Loucy (cell line): ENCODE data around the gene DCDC2.

Source experiments
- H2AFZ ChIP-seq: fragments of 200-600 bp; sonication (generic); 2 replicates; pipeline ENCODE4 v1.6.0; 2016; ENCODE audit warnings: antibody characterized with exemption, mild to moderate bottlenecking, low read length, moderate library complexity
- H3F3A ChIP-seq: fragments of 200-600 bp; 2 replicates; pipeline ENCODE4 v1.6.0; 2016; ENCODE audit warnings: antibody characterized with exemption, low read depth, mild to moderate bottlenecking
- H3K27me3 ChIP-seq: fragments of 200-600 bp; sonication (generic); 2 replicates; pipeline ENCODE4 v1.6.1; 2014; ENCODE audit warnings: low read length, mild to moderate bottlenecking; ENCODE audit not compliant: insufficient read depth, poor library complexity, severe bottlenecking
- H3K36me3 ChIP-seq: fragments of 200-600 bp; sonication (generic); 2 replicates; pipeline ENCODE4 v1.6.1; 2016; ENCODE audit warnings: low read length; ENCODE audit not compliant: insufficient read depth
- H3K4me1 ChIP-seq: fragments of 200-600 bp; sonication (generic); 2 replicates; pipeline ENCODE4 v1.5.1; 2014; ENCODE audit warnings: low read length, mild to moderate bottlenecking; ENCODE audit not compliant: insufficient read depth, poor library complexity, severe bottlenecking
- H3K4me2 ChIP-seq: fragments of 200-600 bp; sonication (generic); 2 replicates; pipeline ENCODE4 v1.6.0; 2014; ENCODE audit warnings: antibody characterized with exemption, low read length, low read depth, mild to moderate bottlenecking; ENCODE audit not compliant: poor library complexity, severe bottlenecking
- H3K4me3 ChIP-seq: fragments of 200-600 bp; sonication (generic); 2 replicates; pipeline ENCODE4 v1.5.1; 2014; ENCODE audit warnings: low read length, mild to moderate bottlenecking, mixed read lengths; ENCODE audit not compliant: poor library complexity, severe bottlenecking
- H3K79me2 ChIP-seq: fragments of 200-600 bp; sonication (generic); 2 replicates; pipeline ENCODE4 v1.6.1; 2014; ENCODE audit warnings: low read length; ENCODE audit not compliant: insufficient read depth
- H3K9ac ChIP-seq: fragments of 200-600 bp; sonication (generic); 2 replicates; pipeline ENCODE4 v1.6.0; 2014; ENCODE audit warnings: mild to moderate bottlenecking, low read depth, low read length, moderate library complexity; ENCODE audit not compliant: poor library complexity, severe bottlenecking
- H3K9me2 ChIP-seq: fragments of 200-600 bp; sonication (generic); replicated peaks from 2 replicates; pipeline ENCODE4 v1.6.1; 2016; ENCODE audit warnings: low read depth, low read length, mixed read lengths
- H3K9me3 ChIP-seq: fragments of 200-600 bp; sonication (generic); 2 replicates; pipeline ENCODE4 v1.6.1; 2014; ENCODE audit warnings: mild to moderate bottlenecking, antibody characterized with exemption, low read length, low read depth; ENCODE audit not compliant: insufficient read depth
- H4K20me1 ChIP-seq: fragments of 200-600 bp; sonication (generic); 2 replicates; pipeline ENCODE4 v1.6.0; 2014; ENCODE audit warnings: antibody characterized with exemption, low read length, mild to moderate bottlenecking; ENCODE audit not compliant: insufficient read depth, poor library complexity, severe bottlenecking
- CTCF ChIP-seq: fragments of 200-600 bp; sonication (generic); conservative IDR thresholded peaks from 2 replicates; pipeline ENCODE4 v1.5.1; 2014; ENCODE audit warnings: mild to moderate bottlenecking, antibody characterized with exemption, low read length
- EZH2phosphoT487 ChIP-seq: fragments of 200-600 bp; IDR thresholded peaks from 2 replicates; pipeline ENCODE4 v1.6.1; 2018; ENCODE audit warnings: antibody characterized with exemption, mild to moderate bottlenecking, moderate library complexity, borderline replicate concordance

DCDC2 gene

GRCh38 chr6:24307881-24308280 is 50.0 kb downstream of the DCDC2 start:
- no peak overlapping the region for H3K9ac ChIP-seq
- no peaks in the 10 kb centered on the region for H3K27me3 ChIP-seq
- H4K20me1 ChIP-seq = no peaks in the 10 kb centered on the region
- no peaks in the 10 kb centered on the region for H3F3A ChIP-seq
- H3K9me3 ChIP-seq = no peaks in the 10 kb centered on the region
- no peaks in the 10 kb centered on the region for H3K36me3 ChIP-seq
- no peaks in the 10 kb centered on the region for H3K9me2 ChIP-seq
- no peaks in the 10 kb centered on the region for H3K79me2 ChIP-seq
- H2AFZ ChIP-seq = no peak overlapping the region
- no peak overlapping the region for H3K4me2 ChIP-seq
- H3K4me3 ChIP-seq = no peak overlapping the region
- TF ChIP-seq EZH2phosphoT487 (no peak), CTCF (no peak)
- H3K4me1 ChIP-seq = no peaks in the 10 kb centered on the region

DNA sequence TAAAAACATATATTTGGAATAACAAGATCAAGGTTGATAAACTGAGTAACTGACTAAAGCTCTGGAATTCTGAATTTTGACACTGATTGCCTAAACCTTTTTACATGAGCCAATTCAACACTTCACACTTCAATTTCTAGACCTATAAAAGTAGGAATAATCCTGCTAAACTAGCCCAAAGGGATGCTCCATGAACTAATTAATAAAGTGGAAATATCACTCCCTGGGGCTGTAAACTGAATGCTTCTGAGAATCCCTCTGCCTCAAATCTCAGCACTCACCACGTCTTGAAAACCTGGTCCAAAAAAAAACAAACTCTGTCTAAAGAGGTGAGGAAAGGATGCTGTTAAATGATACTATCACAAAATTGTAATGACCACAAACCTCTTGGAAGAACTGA is 50.9 kb downstream of the DCDC2 start:
- H3K9me3 ChIP-seq = no peaks in the 10 kb centered on the region
- no peaks in the 10 kb centered on the region for H3K27me3 ChIP-seq
- H3K9ac ChIP-seq = no peak overlapping the region
- H3F3A ChIP-seq = no peaks in the 10 kb centered on the region
- H3K4me2 ChIP-seq = no peak overlapping the region
- H3K79me2 ChIP-seq = no peaks in the 10 kb centered on the region
- no peak overlapping the region for H3K4me3 ChIP-seq
- no peaks in the 10 kb centered on the region for H4K20me1 ChIP-seq
- no peaks in the 10 kb centered on the region for H3K36me3 ChIP-seq
- no peaks in the 10 kb centered on the region for H3K4me1 ChIP-seq
- H3K9me2 ChIP-seq = no peaks in the 10 kb centered on the region
- TF ChIP-seq CTCF (no peak), EZH2phosphoT487 (no peak)
- no peak overlapping the region for H2AFZ ChIP-seq

DNA sequence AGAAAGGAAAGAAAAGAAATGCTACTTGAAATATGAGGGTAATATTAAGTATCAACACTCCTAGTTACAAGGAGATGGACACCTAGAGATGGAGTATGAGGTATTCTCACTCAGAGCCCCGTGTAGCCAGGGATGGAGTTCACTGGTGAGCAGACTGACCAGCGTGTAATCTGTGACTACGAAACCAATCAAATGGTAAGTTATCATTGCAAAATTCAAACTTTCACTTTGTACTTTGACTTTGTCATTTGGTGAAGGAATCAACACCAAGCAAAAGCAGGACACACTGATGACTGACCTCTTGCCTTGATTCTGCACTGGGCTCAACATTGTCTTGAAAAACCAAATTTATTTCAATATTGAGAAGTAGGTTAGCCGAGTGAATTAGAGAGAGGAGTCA is 51.8 kb downstream of the DCDC2 start:
- Histone ChIP-seq H3K9me3 (no peaks in the 10 kb centered on the region), H3K4me2 (no peak overlapping the region), H3K27me3 (no peaks in the 10 kb centered on the region), H3K4me3 (no peak overlapping the region), H3K9me2 (no peaks in the 10 kb centered on the region), H3K9ac (no peak overlapping the region), H3K4me1 (no peaks in the 10 kb centered on the region), H4K20me1 (no peaks in the 10 kb centered on the region), H3F3A (no peaks in the 10 kb centered on the region), H3K36me3 (no peaks in the 10 kb centered on the region), H2AFZ (no peak overlapping the region), H3K79me2 (no peaks in the 10 kb centered on the region)
- no peak for TF ChIP-seq EZH2phosphoT487
- TF ChIP-seq CTCF = no peak
